CD4-positive, CD25-positive, alpha-beta regulatory T cell (primary cell): Measurements from ENCODE around the gene LIMS2. TPM values are rescaled to one million over a fixed set of nuclear protein-coding genes. Genes with fewer than 3 reads are reported as not detected.

Source experiments
- ATAC-seq, 2 donors: fragments of 150-1000 bp; cut with Tn5 transposase; one replicate each; pipeline ENCODE4 v1.10.0; 2021; ENCODE audit warnings: low read depth in 2 of 2, moderate number of reproducible peaks in 2 of 2, moderate library complexity in 1 of 2
- DNase-seq, 3 donors: peaks; one replicate each; pipeline versions ENCODE4 v3.0.0 to v3.0.0-alpha.2; 2012 to 2022; ENCODE audit warnings: mixed read lengths in 1 of 3
- H3K27ac ChIP-seq: one replicate; pipeline ENCODE4 v1.7.0; 2013; ENCODE audit warnings: mild to moderate bottlenecking, low read length; ENCODE audit not compliant: insufficient read depth, poor library complexity, severe bottlenecking
- H3K27me3 ChIP-seq: one replicate; pipeline ENCODE4 v1.7.0; 2013; ENCODE audit warnings: low read length; ENCODE audit not compliant: control insufficient read depth, insufficient read depth
- H3K36me3 ChIP-seq: one replicate; pipeline ENCODE4 v1.7.0; 2013; ENCODE audit warnings: mild to moderate bottlenecking, low read length, moderate library complexity; ENCODE audit not compliant: control insufficient read depth, insufficient read depth
- H3K4me1 ChIP-seq: 2 replicates; pipeline ENCODE4 v1.7.0; 2013; ENCODE audit warnings: mild to moderate bottlenecking, low read length; ENCODE audit not compliant: insufficient read depth, control insufficient read depth, poor library complexity, severe bottlenecking
- H3K4me3 ChIP-seq: one replicate; pipeline ENCODE4 v1.7.0; 2013; ENCODE audit warnings: low read depth, mild to moderate bottlenecking, low read length, moderate library complexity
- H3K9me3 ChIP-seq, 2 experiments: 1 replicate in 1 of 2; 2 replicates in 1 of 2; pipeline ENCODE4 v1.7.0; 2013; ENCODE audit warnings: low read length in 2 of 2, mild to moderate bottlenecking in 1 of 2, moderate library complexity in 1 of 2; ENCODE audit not compliant: control insufficient read depth in 2 of 2
- H3K27ac Mint-ChIP-seq, 3 donors: one replicate each; pipeline ENCODE4 v1.8.0; 2020 to 2022; ENCODE audit warnings: mild to moderate bottlenecking in 3 of 3, mixed read lengths in 3 of 3, moderate library complexity in 2 of 3
- H3K27me3 Mint-ChIP-seq: one replicate; pipeline ENCODE4 v1.8.0; 2022; ENCODE audit warnings: mild to moderate bottlenecking, mixed read lengths
- H3K36me3 Mint-ChIP-seq: one replicate; pipeline ENCODE4 v1.8.0; 2020; ENCODE audit warnings: mixed read lengths
- H3K4me1 Mint-ChIP-seq, 4 donors: one replicate each; pipeline ENCODE4 v1.8.0; 2020 to 2022; ENCODE audit warnings: mixed read lengths in 4 of 4, mild to moderate bottlenecking in 1 of 4
- H3K4me3 Mint-ChIP-seq, 4 donors: one replicate each; pipeline ENCODE4 v1.8.0; 2020 to 2022; ENCODE audit warnings: mild to moderate bottlenecking in 4 of 4, mixed read lengths in 4 of 4, moderate library complexity in 3 of 4
- H3K9me3 Mint-ChIP-seq, 7 donors: one replicate each; pipeline ENCODE4 v1.8.0; 2020 to 2022; ENCODE audit warnings: mixed read lengths in 7 of 7, mild to moderate bottlenecking in 3 of 7, moderate library complexity in 2 of 7
- polyA plus RNA-seq, 4 donors: library from polyadenylated mRNA; unstranded; fragments of 300-500 nt; fragmentation: Illumina TruSeq; gene quantifications; one replicate each; pipeline ENCODE4 v1.2.3, GENCODE V29; 2021
- total RNA-seq: library from RNA; stranded (reverse); gene quantifications from one replicate; pipeline ENCODE4 v1.2.3, GENCODE V29; 2022

The LIMS2 gene
- total and polyA plus RNA-seq, 5 donors from 2014 or later: 10.8 to 23.8 (median 15.4) TPM

- H3K27me3 Mint-ChIP-seq: no peaks in the 10 kb centered on the region
- H3K9me3 Mint-ChIP-seq: no peaks in the 10 kb centered on the region
- H3K4me1 ChIP-seq: peaks cover 27% of the 10 kb centered on the region
- peaks cover 0 to 44% (median 0%) of the 10 kb centered on the region in 4 donors for H3K4me1 Mint-ChIP-seq
- H3K27ac ChIP-seq: no peak overlapping the region
- H3K27ac Mint-ChIP-seq: no peak overlapping the region
- no peaks in the 10 kb centered on the region for H3K27me3 ChIP-seq
- no peaks in the 10 kb centered on the region for H3K36me3 ChIP-seq
- H3K36me3 Mint-ChIP-seq: no peaks in the 10 kb centered on the region
- peak overlapping the region in 1 of 4 donors; percentile 10 for H3K4me3 Mint-ChIP-seq
- ATAC-seq (no peak), DNase-seq (no peak)
- no peak overlapping the region for H3K4me3 ChIP-seq
- H3K9me3 ChIP-seq: no peaks in the 10 kb centered on the region
Measured at GRCh38 chr2:127631997-127632581, 43.2 kb downstream of the LIMS2 start.

GRCh38 chr2:127631541-127631996 is 43.8 kb downstream of the LIMS2 start:
- Mint-ChIP-seq H3K4me1 (peaks cover 0 to 39% (median 0%) of the 10 kb centered on the region in 4 donors), H3K4me3 (peak overlapping the region in 1 of 4 donors; percentile 10), H3K27me3 (no peaks in the 10 kb centered on the region), H3K9me3 (no peaks in the 10 kb centered on the region), H3K27ac (no peak overlapping the region), H3K36me3 (no peaks in the 10 kb centered on the region)
- DNase-seq (no peak), ATAC-seq (no peak)
- peaks cover 22% of the 10 kb centered on the region for H3K4me1 ChIP-seq
- no peak overlapping the region for H3K4me3 ChIP-seq
- H3K27me3 ChIP-seq: no peaks in the 10 kb centered on the region
- H3K36me3 ChIP-seq: no peaks in the 10 kb centered on the region
- H3K9me3 ChIP-seq: no peaks in the 10 kb centered on the region
- H3K27ac ChIP-seq: no peak overlapping the region

DNA sequence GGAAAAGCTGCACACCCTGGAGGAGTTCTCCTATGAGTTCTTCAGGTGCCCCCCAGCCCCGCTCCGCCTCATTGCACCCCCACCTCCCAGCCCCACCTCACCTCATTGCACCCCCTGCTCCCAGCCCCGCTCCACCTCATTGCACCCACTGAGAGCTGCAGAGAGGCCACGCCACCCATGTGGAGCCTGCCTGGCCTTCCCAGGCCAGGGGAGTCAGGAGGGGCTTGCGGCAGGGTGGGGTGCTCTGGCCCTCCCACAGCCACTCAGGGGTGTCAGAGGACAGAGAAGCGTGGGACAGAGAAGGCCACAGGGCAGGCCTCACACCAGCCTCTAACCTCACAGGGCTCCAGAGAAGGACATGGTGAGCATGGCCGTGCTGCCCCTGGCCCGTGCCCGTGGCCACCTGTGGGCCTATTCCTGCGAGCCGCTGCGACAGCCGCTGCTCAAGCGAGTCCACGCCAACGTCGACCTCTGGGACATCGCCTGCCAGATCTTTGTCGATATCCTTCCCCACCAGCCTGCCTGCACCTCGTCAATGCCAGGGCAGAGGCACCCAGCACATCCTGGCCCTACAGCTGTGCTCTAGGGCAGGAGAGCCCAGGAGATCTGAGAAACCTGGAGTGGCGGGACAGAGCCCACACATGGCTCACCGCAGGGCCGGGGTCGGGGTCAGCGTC is 44.3 kb downstream of the LIMS2 start:
- Histone ChIP-seq H3K4me1 (peaks cover 16% of the 10 kb centered on the region), H3K36me3 (no peaks in the 10 kb centered on the region), H3K9me3 (no peaks in the 10 kb centered on the region), H3K27ac (no peak overlapping the region), H3K27me3 (no peaks in the 10 kb centered on the region), H3K4me3 (no peak overlapping the region)
- Mint-ChIP-seq H3K4me3 (no peak overlapping the region), H3K4me1 (peaks cover 0 to 33% (median 0%) of the 10 kb centered on the region in 4 donors), H3K9me3 (no peaks in the 10 kb centered on the region), H3K27ac (peak overlapping the region in 1 of 3 donors; percentile 63), H3K27me3 (no peaks in the 10 kb centered on the region), H3K36me3 (no peaks in the 10 kb centered on the region)
- no peak for ATAC-seq
- DNase-seq: no peak

DNA sequence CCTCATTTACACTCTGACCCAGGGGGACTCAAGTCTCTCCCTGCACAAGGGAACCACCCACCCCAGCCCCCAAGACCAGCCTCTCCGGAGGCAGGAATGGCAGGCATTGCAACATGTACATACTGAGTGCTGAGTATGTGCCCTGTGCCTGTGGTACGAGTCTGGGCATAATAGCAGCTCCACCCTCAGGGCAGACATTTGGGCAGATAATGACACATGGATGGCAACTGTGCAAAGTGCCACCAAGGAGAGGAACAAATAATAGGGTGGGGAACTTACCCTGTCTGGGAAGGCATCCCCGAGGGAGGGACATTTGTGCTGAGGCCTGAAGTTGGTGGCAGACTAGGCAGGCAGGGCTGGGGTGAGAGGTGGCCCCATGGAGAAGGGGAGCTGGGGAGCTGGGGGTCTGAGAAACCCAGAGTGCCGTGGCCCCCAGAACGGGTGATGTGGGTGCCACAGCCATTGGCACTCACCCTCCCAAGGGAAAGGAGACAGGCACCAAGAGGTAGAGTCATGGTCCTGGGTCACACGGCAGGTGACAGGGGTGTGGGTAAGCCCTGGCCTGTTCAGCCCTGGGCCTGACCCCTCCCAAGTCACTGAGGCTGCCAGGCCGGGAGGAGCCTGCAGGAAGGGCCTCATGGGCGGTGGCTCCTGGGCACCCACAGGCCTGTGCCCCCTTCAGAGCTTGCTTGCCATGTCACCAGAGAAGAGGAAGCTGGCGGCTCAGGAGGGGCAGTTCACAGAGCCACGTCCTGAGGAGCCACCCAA is 45.0 kb downstream of the LIMS2 start:
- no peak for DNase-seq
- H3K27ac Mint-ChIP-seq: peak overlapping the region in 2 of 3 donors; percentile 63 to 83

GRCh38 chr2:127629637-127630036 is 45.7 kb downstream of the LIMS2 start:
- no peaks in the 10 kb centered on the region for H3K9me3 Mint-ChIP-seq
- no peak overlapping the region for H3K27ac Mint-ChIP-seq
- H3K4me3 ChIP-seq: no peak overlapping the region
- no peaks in the 10 kb centered on the region for H3K27me3 ChIP-seq
- H3K4me1 Mint-ChIP-seq: peaks cover 0 to 21% (median 0%) of the 10 kb centered on the region in 4 donors
- H3K4me1 ChIP-seq: peaks cover 10% of the 10 kb centered on the region
- H3K36me3 Mint-ChIP-seq: no peaks in the 10 kb centered on the region
- H3K27ac ChIP-seq: no peak overlapping the region
- no peaks in the 10 kb centered on the region for H3K27me3 Mint-ChIP-seq
- H3K36me3 ChIP-seq: no peaks in the 10 kb centered on the region
- H3K4me3 Mint-ChIP-seq: no peak overlapping the region
- ATAC-seq (no peak), DNase-seq (no peak)
- H3K9me3 ChIP-seq: no peaks in the 10 kb centered on the region

More for the DNA sequence above, 45.0 kb downstream of the LIMS2 start:
- no peak overlapping the region for H3K4me3 ChIP-seq
- H3K9me3 ChIP-seq: no peaks in the 10 kb centered on the region
- Mint-ChIP-seq H3K9me3 (no peaks in the 10 kb centered on the region), H3K4me1 (peaks cover 0 to 27% (median 0%) of the 10 kb centered on the region in 4 donors), H3K4me3 (no peak overlapping the region), H3K27me3 (no peaks in the 10 kb centered on the region), H3K36me3 (no peaks in the 10 kb centered on the region)
- no peaks in the 10 kb centered on the region for H3K27me3 ChIP-seq
- no peaks in the 10 kb centered on the region for H3K36me3 ChIP-seq
- peaks cover 10% of the 10 kb centered on the region for H3K4me1 ChIP-seq
- no peak for ATAC-seq
- H3K27ac ChIP-seq: no peak overlapping the region

- Histone ChIP-seq H3K9me3 (no peaks in the 10 kb centered on the region), H3K4me1 (peaks cover 10% of the 10 kb centered on the region), H3K27me3 (no peaks in the 10 kb centered on the region), H3K36me3 (no peaks in the 10 kb centered on the region), H3K4me3 (no peak overlapping the region), H3K27ac (no peak overlapping the region)
- Mint-ChIP-seq H3K4me1 (peaks cover 0 to 20% (median 0%) of the 10 kb centered on the region in 4 donors), H3K27ac (no peak overlapping the region), H3K4me3 (peak overlapping the region in 1 of 4 donors; percentile 47), H3K36me3 (no peaks in the 10 kb centered on the region), H3K27me3 (no peaks in the 10 kb centered on the region), H3K9me3 (no peaks in the 10 kb centered on the region)
- DNase-seq (no peak), ATAC-seq (no peak)
Measured at GRCh38 chr2:127628767-127629614, 46.3 kb downstream of the LIMS2 start.
